IPS-11a (cell line): Measurements from ENCODE around the gene FUCA1.
"Not testable (repeated sequence)": the region's sequence is repeated elsewhere in the genome, so short reads cannot be mapped to it uniquely, and the experiment has no call there.

Experiments
- H3K4me3 ChIP-seq: one replicate; pipeline ENCODE4 v1.5.1; 2013; ENCODE audit warnings: low read depth, low read length, control low read depth

The FUCA1 gene

GRCh38 chr1:23803674-23804073 lies 64.4 kb downstream of the FUCA1 start:
- no peak overlapping the region for H3K4me3 ChIP-seq

GRCh38 chr1:23802809-23803342 lies 65.2 kb downstream of the FUCA1 start:
- not testable (repeated sequence) for H3K4me3 ChIP-seq

GRCh38 chr1:23801876-23802275 lies 66.2 kb downstream of the FUCA1 start:
- no peak overlapping the region for H3K4me3 ChIP-seq

GRCh38 chr1:23801338-23801748 lies 66.7 kb downstream of the FUCA1 start:
- H3K4me3 ChIP-seq: peak overlapping the region; percentile 78

- H3K4me3 ChIP-seq: peak within 1 kb of the TSS; percentile 78
Measured at GRCh38 chr1:23800400-23801337, 67.4 kb downstream of the FUCA1 start, which contains the start of gene GALE. Gene GALE (minus strand): TSS chr1:23800754. CDS start chr1:23799007, 1,747 bp downstream.

- peak overlapping the region; percentile 78 for H3K4me3 ChIP-seq
Measured at GRCh38 chr1:23799570-23800399, 68.3 kb downstream of the FUCA1 start.

GRCh38 chr1:23799255-23799569 lies 68.9 kb downstream of the FUCA1 start:
- H3K4me3 ChIP-seq: peak overlapping the region; percentile 78

- H3K4me3 ChIP-seq: no peak overlapping the region
Measured at GRCh38 chr1:23798662-23799142, 69.4 kb downstream of the FUCA1 start.

- H3K4me3 ChIP-seq: no peak overlapping the region
Measured at GRCh38 chr1:23797478-23798448, 70.3 kb downstream of the FUCA1 start.

- no peak overlapping the region for H3K4me3 ChIP-seq
Measured at GRCh38 chr1:23796466-23797271, 71.4 kb downstream of the FUCA1 start.

GRCh38 chr1:23795676-23796465 lies 72.2 kb downstream of the FUCA1 start:
- H3K4me3 ChIP-seq: no peak overlapping the region
